Measurements from ENCODE around the gene TAOK3. TPM values are rescaled to one million over a fixed set of nuclear protein-coding genes. Genes with fewer than 3 reads are reported as not detected.
A peak's percentile ranks its signal among the peaks of the same experiment; 100 is the strongest.
"Not testable (repeated sequence)": the region's sequence is repeated elsewhere in the genome, so short reads cannot be mapped to it uniquely, and the experiment has no call there.

Gene TAOK3
- 44.1 TPM for total RNA-seq

- intact Hi-C loops (cut with DNase I): loop anchor here (10.0 kb wide), 1 partner anchor 238 kb away; the partner anchor contains the start of gene PEBP1
- DNase-seq (ENCODE audit: low spot score) (peak; percentile 98), ATAC-seq (peak; percentile 97)
Measured at GRCh38 chr12:118372541-118373495, at the start of gene TAOK3. Gene TAOK3 (minus strand): TSS chr12:118372907. CDS start chr12:118255567, 117,340 bp downstream.

DNA sequence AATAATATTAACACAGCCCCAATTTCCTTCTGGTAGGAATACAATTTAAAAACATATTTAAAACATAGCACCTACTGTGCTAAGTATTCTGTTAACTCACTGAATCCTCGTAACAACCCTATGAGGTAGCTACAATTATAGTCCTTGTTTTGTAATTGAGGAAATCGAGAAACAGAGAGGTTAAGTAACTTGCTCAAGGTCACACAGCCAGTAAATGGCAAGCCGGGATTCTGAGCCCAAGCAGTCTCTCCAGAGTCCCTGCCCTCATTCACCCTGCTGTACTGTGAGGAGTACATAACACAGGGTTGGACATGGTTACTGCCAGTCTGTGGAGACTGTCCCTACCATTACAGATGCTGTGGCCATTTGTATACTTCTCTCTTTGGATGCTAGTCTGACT is 48.0 kb upstream of the TAOK3 start:
- no peak for DNase-seq (ENCODE audit: low spot score)
- intact Hi-C loops (cut with DNase I): no loop called here
- ATAC-seq: no peak

DNA sequence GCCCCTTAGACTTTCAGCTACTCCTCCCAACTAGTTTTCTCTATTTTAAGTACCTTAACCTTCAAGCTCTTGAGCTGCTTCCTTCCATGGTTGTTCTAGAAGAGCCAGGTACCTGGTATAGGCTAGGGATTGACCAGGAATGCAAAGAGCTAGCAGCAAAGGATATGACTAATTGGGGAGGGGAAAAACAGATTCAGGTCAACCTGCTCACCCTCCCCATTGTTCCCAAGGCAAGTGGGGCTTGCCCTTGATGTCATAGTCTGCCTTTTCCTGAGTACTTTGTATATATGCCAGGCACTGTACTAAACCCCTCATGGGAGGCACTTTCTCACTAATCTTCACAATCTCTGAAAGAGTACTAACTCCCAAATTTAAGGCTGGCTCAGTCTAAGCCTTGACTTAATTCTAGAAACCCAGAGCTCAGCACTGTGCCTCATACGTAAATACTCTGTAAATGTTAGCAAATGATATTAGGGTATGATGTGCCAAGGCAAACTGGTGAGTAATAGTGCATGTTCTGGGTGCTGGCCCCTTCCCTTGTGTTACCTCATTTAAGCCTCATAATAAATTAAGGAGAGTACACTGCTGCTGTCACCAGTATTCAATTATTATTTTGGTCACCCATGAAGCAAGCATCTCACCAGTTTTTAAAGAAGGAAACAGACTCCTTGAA is 45.8 kb upstream of the TAOK3 start:
- intact Hi-C loops (cut with DNase I): no loop called here
- DNase-seq (ENCODE audit: low spot score) (no peak), ATAC-seq (no peak)

DNA sequence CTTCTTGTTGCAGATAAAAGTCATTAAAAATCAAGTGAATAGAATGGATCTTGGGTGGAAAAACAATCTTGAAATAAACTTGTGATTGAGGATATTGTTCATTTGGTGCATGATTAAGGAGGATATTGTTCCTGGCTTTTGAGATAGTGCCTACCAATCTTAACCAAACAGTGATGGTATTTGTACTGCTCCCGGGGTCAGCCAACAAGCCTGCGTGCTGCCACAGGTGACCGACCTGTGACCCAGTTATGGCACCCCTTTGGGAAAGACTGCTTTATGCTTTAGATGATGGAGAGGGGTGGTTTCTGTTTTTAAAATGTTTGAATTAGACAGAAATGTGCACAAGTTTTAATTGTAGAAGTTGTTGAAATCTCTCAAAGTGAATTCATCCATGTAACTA is 45.2 kb upstream of the TAOK3 start:
- no peak for ATAC-seq
- no peak for DNase-seq (ENCODE audit: low spot score)
- intact Hi-C loops (cut with DNase I): no loop called here

DNA sequence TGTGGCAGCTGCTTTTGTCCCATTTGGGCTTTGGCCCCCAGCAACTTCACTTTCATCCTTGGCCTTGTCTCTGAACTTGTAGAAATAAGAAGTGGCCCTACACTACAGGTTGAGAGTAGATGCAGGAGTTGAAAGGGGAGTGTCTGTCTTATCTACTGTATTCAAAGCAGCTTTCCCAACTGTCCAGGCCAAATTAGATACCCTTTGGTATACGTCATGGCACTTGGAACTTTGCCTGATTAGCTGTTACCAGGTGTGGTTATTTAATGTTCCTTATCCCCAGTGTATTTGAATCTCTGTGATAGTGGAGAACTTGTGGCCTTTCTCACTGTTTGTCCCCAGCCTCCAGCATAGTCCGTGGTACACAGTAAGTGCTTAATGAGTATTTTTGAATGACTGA is 37.1 kb upstream of the TAOK3 start:
- ATAC-seq: no peak

GRCh38 chr12:118408241-118408640 is 35.5 kb upstream of the TAOK3 start:
- ATAC-seq; DNase-seq (ENCODE audit: low spot score); intact Hi-C loops (cut with DNase I): not testable (repeated sequence)

More for the DNA sequence above, 37.1 kb upstream of the TAOK3 start:
- intact Hi-C loops (cut with DNase I): no loop called here
- no peak for DNase-seq (ENCODE audit: low spot score)

- intact Hi-C loops (cut with DNase I): no loop called here
- ATAC-seq: peak; percentile 62
- peak; percentile 85 for DNase-seq (ENCODE audit: low spot score)
Measured at GRCh38 chr12:118404876-118405521, 32.3 kb upstream of the TAOK3 start.

- DNase-seq (ENCODE audit: low spot score) (no peak), ATAC-seq (no peak)
- intact Hi-C loops (cut with DNase I): no loop called here
Measured at GRCh38 chr12:118402251-118402650, 29.5 kb upstream of the TAOK3 start.

- intact Hi-C loops (cut with DNase I): loop anchor here (5.0 kb wide), 1 partner anchor 1723 kb away; no protein-coding TSS in a partner anchor
- ATAC-seq: no peak
- DNase-seq (ENCODE audit: low spot score): no peak
Measured at GRCh38 chr12:118398940-118399339, 26.2 kb upstream of the TAOK3 start.

GRCh38 chr12:118398524-118398923 is 25.8 kb upstream of the TAOK3 start:
- intact Hi-C loops (cut with DNase I): loop anchor here (5.0 kb wide), 1 partner anchor 1724 kb away; no protein-coding TSS in a partner anchor
- no peak for DNase-seq (ENCODE audit: low spot score)

GRCh38 chr12:118397708-118398440 is 25.2 kb upstream of the TAOK3 start:
- DNase-seq (ENCODE audit: low spot score): no peak
- intact Hi-C loops (cut with DNase I): loop anchor here (5.0 kb wide), 1 partner anchor 1724 kb away; no protein-coding TSS in a partner anchor
- no peak for ATAC-seq

More at GRCh38 chr12:118398524-118398923, 25.8 kb upstream of the TAOK3 start:
- ATAC-seq: no peak

GRCh38 chr12:118391836-118392235 is 19.1 kb upstream of the TAOK3 start:
- intact Hi-C loops (cut with DNase I): no loop called here
- DNase-seq (ENCODE audit: low spot score): no peak
- no peak for ATAC-seq

GRCh38 chr12:118391424-118391823 is 18.7 kb upstream of the TAOK3 start:
- ATAC-seq: peak; percentile 65
- intact Hi-C loops (cut with DNase I): no loop called here

GRCh38 chr12:118377884-118378470 is 5.3 kb upstream of the TAOK3 start:
- intact Hi-C loops (cut with DNase I): loop anchor here (5.0 to 10.0 kb wide), 2 partner anchors 186 to 243 kb away; partner anchors contain the start of gene PEBP1
- ATAC-seq: peak; percentile 1
- DNase-seq (ENCODE audit: low spot score): peak; percentile 75

More at GRCh38 chr12:118391424-118391823, 18.7 kb upstream of the TAOK3 start:
- no peak for DNase-seq (ENCODE audit: low spot score)

- ATAC-seq (no peak), DNase-seq (ENCODE audit: low spot score) (no peak)
- intact Hi-C loops (cut with DNase I): loop anchor here (5.0 to 10.0 kb wide), 2 partner anchors 185 to 242 kb away; partner anchors contain the start of gene PEBP1
Measured at GRCh38 chr12:118377021-118377883, 4.5 kb upstream of the TAOK3 start.

- ATAC-seq (peak; percentile 62), DNase-seq (ENCODE audit: low spot score) (peak; percentile 97)
- intact Hi-C loops (cut with DNase I): loop anchor here (5.0 to 10.0 kb wide), 2 partner anchors 184 to 242 kb away; partner anchors contain the start of gene PEBP1
Measured at GRCh38 chr12:118376089-118377020, 3.6 kb upstream of the TAOK3 start, which contains the start of gene SUDS3. Gene SUDS3 (plus strand): TSS chr12:118376555. CDS start chr12:118376692, 137 bp downstream.
